Astrocyte (in vitro differentiated cells and primary cell): ENCODE data around the gene DEPP1. TPM values are rescaled to one million over a fixed set of nuclear protein-coding genes. Genes with fewer than 3 reads are reported as not detected.

ENCODE experiments used
- DNase-seq: peaks from one replicate; pipeline ENCODE4 v3.0.0-alpha.2; 2010; ENCODE audit warnings: low read depth
- FAIRE-seq: peaks from 2 replicates; lab custom pipeline; 2011; peaks lifted over from hg19 to GRCh38; lab: Jason Lieb, UNC
- H2AFZ ChIP-seq: 2 replicates; pipeline ENCODE4 v1.6.0; 2012; ENCODE audit warnings: low read depth, low read length, inconsistent platforms
- H3K27ac ChIP-seq: 2 replicates; pipeline ENCODE4 v1.5.1; 2011; ENCODE audit warnings: low read depth, low read length, inconsistent platforms
- H3K27me3 ChIP-seq: 2 replicates; pipeline ENCODE4 v1.6.0; 2011; ENCODE audit warnings: low read length, inconsistent platforms; ENCODE audit not compliant: insufficient read depth
- H3K36me3 ChIP-seq: 2 replicates; pipeline ENCODE4 v1.5.1; 2011; ENCODE audit warnings: low read length, inconsistent platforms; ENCODE audit not compliant: insufficient read depth
- H3K4me1 ChIP-seq: 2 replicates; pipeline ENCODE4 v1.5.1; 2011; ENCODE audit warnings: low read length, inconsistent platforms; ENCODE audit not compliant: insufficient read depth
- H3K4me2 ChIP-seq: 2 replicates; pipeline ENCODE4 v1.6.0; 2012; ENCODE audit warnings: low read length, inconsistent platforms
- H3K4me3 ChIP-seq: 2 replicates; pipeline ENCODE4 v1.5.1; 2011; ENCODE audit warnings: low read depth, mild to moderate bottlenecking, low read length, inconsistent platforms; ENCODE audit not compliant: insufficient read depth
- H3K79me2 ChIP-seq: 2 replicates; pipeline ENCODE4 v1.6.0; 2012; ENCODE audit warnings: mild to moderate bottlenecking, low read length, inconsistent platforms; ENCODE audit not compliant: insufficient read depth
- H3K9ac ChIP-seq: 2 replicates; pipeline ENCODE4 v1.6.0; 2012; ENCODE audit warnings: mild to moderate bottlenecking, low read length, inconsistent platforms
- H3K9me3 ChIP-seq: 2 replicates; pipeline ENCODE4 v1.5.1; 2012; ENCODE audit warnings: low read depth, mild to moderate bottlenecking, low read length, inconsistent platforms; ENCODE audit not compliant: insufficient read depth
- H4K20me1 ChIP-seq: 2 replicates; pipeline ENCODE4 v1.6.0; 2012; ENCODE audit warnings: low read length, inconsistent platforms; ENCODE audit not compliant: insufficient read depth
- H3K27ac Mint-ChIP-seq: one replicate; pipeline ENCODE4 v1.8.0; 2021; ENCODE audit warnings: mild to moderate bottlenecking, mixed read lengths; ENCODE audit not compliant: unreplicated experiment
- H3K27me3 Mint-ChIP-seq: one replicate; pipeline ENCODE4 v1.8.0; 2021; ENCODE audit warnings: low read depth, mixed read lengths; ENCODE audit not compliant: unreplicated experiment
- H3K36me3 Mint-ChIP-seq: one replicate; pipeline ENCODE4 v1.8.0; 2021; ENCODE audit warnings: low read depth, mixed read lengths; ENCODE audit not compliant: unreplicated experiment
- H3K4me1 Mint-ChIP-seq: one replicate; pipeline ENCODE4 v1.8.0; 2021; ENCODE audit warnings: low read depth, mixed read lengths; ENCODE audit not compliant: unreplicated experiment
- H3K4me3 Mint-ChIP-seq: one replicate; pipeline ENCODE4 v1.8.0; 2021; ENCODE audit warnings: mild to moderate bottlenecking, moderate library complexity, mixed read lengths; ENCODE audit not compliant: unreplicated experiment
- H3K9me3 Mint-ChIP-seq: one replicate; pipeline ENCODE4 v1.8.0; 2021; ENCODE audit warnings: mild to moderate bottlenecking, mixed read lengths; ENCODE audit not compliant: unreplicated experiment
- EZH2 ChIP-seq: IDR thresholded peaks from 2 replicates; pipeline ENCODE4 v1.6.1; 2012; ENCODE audit warnings: mild to moderate bottlenecking, low read length, inconsistent platforms; ENCODE audit not compliant: insufficient read depth
- total RNA-seq: library from RNA; stranded (reverse); gene quantifications from 2 replicates; pipeline ENCODE4 v1.2.1, GENCODE V29; 2021
- TF ChIP-seq, protein P1 (sequence below): IDR thresholded peaks from 2 replicates; pipeline ENCODE4 v1.5.1; 2011; ENCODE audit warnings: low read depth, mild to moderate bottlenecking, inconsistent platforms, low read length, moderate library complexity; ENCODE audit not compliant: insufficient read depth

DEPP1 gene
- total RNA-seq, 1 donor from 2014 or later, result 6.6 TPM

DNA sequence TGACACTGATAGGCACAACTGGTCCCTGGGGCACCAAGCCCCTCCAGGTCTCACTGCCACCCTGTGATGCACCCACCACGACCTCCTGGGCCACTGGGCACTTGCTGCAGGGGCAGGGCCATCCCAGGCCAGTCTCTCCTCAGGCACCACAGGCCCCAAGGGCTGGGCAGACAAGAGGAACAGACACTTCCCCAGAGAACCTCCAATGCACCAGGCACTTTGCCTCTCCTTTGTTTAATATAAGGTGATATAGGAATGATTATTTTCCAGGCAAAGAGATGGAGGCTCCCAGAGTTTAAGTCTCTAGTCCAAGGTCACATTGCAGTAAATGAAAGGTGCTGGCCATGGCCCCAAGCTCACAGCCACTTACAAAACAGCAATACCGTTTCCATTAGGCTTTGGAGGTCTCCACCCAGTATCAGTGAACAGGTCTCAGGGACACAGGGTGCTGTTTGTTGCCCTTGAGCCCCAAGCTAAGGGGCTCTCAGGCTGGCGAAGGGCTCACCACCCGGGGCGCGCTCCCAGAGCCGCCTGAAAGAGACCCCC lies 4.5 kb downstream of the DEPP1 start:
- H3K27me3 ChIP-seq, result no peaks in the 10 kb centered on the region
- no peaks in the 10 kb centered on the region for H4K20me1 ChIP-seq
- no peak overlapping the region for H3K27ac ChIP-seq
- peak overlapping the region; percentile 91 for H3K4me2 ChIP-seq
- H3K9me3 Mint-ChIP-seq, result peaks cover 2% of the 10 kb centered on the region
- peaks cover 36% of the 10 kb centered on the region for H3K4me1 ChIP-seq
- no peak overlapping the region for H3K4me3 Mint-ChIP-seq
- H3K79me2 ChIP-seq, result no peaks in the 10 kb centered on the region
- no peaks in the 10 kb centered on the region for H3K9me3 ChIP-seq
- H3K4me3 ChIP-seq, result peak overlapping the region; percentile 57
- TF ChIP-seq, protein P1, sequence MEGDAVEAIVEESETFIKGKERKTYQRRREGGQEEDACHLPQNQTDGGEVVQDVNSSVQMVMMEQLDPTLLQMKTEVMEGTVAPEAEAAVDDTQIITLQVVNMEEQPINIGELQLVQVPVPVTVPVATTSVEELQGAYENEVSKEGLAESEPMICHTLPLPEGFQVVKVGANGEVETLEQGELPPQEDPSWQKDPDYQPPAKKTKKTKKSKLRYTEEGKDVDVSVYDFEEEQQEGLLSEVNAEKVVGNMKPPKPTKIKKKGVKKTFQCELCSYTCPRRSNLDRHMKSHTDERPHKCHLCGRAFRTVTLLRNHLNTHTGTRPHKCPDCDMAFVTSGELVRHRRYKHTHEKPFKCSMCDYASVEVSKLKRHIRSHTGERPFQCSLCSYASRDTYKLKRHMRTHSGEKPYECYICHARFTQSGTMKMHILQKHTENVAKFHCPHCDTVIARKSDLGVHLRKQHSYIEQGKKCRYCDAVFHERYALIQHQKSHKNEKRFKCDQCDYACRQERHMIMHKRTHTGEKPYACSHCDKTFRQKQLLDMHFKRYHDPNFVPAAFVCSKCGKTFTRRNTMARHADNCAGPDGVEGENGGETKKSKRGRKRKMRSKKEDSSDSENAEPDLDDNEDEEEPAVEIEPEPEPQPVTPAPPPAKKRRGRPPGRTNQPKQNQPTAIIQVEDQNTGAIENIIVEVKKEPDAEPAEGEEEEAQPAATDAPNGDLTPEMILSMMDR, result no peak
- TF ChIP-seq EZH2, result no peak
- peaks cover 44% of the 10 kb centered on the region for H3K4me1 Mint-ChIP-seq
- no peaks in the 10 kb centered on the region for H3K36me3 ChIP-seq
- peak overlapping the region; percentile 98 for H2AFZ ChIP-seq
- H3K27ac Mint-ChIP-seq, result peak overlapping the region; percentile 34
- FAIRE-seq, result no peak
- DNase-seq, result no peak
- peak overlapping the region; percentile 80 for H3K9ac ChIP-seq
- no peaks in the 10 kb centered on the region for H3K27me3 Mint-ChIP-seq
- peaks cover 17% of the 10 kb centered on the region for H3K36me3 Mint-ChIP-seq

DNA sequence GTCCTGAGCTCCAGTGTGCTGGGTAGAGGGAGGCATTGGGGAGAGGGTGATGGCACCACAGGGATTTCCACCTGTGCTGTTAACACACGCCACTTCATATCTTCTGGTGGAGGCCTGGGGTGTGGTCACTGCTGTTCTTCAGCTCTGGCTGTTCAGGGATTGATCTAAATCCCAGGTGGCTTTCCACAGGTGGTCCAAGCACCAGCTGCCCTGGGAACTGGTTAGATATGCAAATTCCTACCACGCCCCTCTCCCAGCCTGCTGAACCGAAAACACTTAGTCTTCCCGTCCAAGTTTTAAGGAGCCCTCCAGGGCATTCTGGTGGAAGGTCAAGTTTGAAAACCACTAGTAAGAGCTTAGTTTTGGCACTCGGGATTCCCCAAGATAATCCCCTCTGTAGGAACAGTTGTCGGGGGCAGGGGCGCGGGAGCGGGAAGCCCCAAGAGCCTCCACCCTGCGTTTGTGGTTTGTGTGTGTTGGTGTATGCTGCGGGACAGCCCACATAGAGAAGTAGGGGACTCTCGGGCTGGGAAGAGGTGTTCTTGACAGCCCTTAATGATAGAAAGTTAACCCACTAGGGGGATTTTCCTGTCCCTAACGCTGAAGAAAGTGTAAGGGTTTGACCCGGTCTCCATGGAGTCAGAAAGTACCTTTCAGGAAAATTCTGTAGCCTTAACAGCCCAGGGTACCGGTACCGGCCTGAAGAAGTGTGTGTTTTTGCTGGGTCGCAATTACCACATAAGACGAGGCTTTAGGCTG lies 5.1 kb downstream of the DEPP1 start:
- TF ChIP-seq, protein P1, result no peak
- TF ChIP-seq EZH2, result no peak
- no peak overlapping the region for H2AFZ ChIP-seq
- no peaks in the 10 kb centered on the region for H3K9me3 ChIP-seq
- H3K4me2 ChIP-seq, result no peak overlapping the region
- DNase-seq (no peak), FAIRE-seq (no peak)
- no peaks in the 10 kb centered on the region for H3K79me2 ChIP-seq
- no peak overlapping the region for H3K27ac Mint-ChIP-seq
- H3K36me3 ChIP-seq, result no peaks in the 10 kb centered on the region
- H3K36me3 Mint-ChIP-seq, result peaks cover 17% of the 10 kb centered on the region
- no peaks in the 10 kb centered on the region for H3K27me3 Mint-ChIP-seq
- H3K4me1 ChIP-seq, result peaks cover 30% of the 10 kb centered on the region
- no peak overlapping the region for H3K27ac ChIP-seq
- peaks cover 42% of the 10 kb centered on the region for H3K4me1 Mint-ChIP-seq
- peaks cover 2% of the 10 kb centered on the region for H3K9me3 Mint-ChIP-seq
- H3K9ac ChIP-seq, result no peak overlapping the region
- no peaks in the 10 kb centered on the region for H3K27me3 ChIP-seq
- H4K20me1 ChIP-seq, result no peaks in the 10 kb centered on the region
- no peak overlapping the region for H3K4me3 ChIP-seq
- H3K4me3 Mint-ChIP-seq, result no peak overlapping the region

DNA sequence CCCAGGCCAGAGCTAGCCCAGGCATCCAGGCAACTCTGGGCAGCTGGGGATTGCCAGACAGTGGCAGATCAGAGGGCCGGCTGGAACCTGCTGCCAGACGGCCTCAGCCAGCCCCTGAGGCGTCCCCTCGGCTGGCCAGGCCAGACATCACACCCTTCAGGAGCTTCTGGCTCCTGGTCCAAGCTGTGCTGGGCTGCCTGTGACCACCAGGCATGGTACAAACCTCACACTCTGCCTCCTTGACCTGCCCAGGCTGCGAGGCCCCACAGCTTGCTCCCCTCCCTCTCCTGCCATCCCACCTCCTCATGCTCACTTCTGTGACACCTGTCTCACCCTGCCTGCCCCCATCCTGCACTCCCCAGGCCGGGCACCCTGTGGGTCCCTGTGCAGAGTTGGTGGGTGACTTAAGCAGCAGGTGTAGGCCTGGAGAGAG lies 5.7 kb downstream of the DEPP1 start:
- no peak overlapping the region for H3K4me3 Mint-ChIP-seq
- Histone ChIP-seq H3K36me3 (no peaks in the 10 kb centered on the region), H2AFZ (no peak overlapping the region), H3K9ac (no peak overlapping the region), H4K20me1 (no peaks in the 10 kb centered on the region), H3K4me2 (no peak overlapping the region), H3K27ac (no peak overlapping the region), H3K9me3 (no peaks in the 10 kb centered on the region), H3K4me1 (peaks cover 25% of the 10 kb centered on the region), H3K79me2 (no peaks in the 10 kb centered on the region), H3K4me3 (no peak overlapping the region), H3K27me3 (no peaks in the 10 kb centered on the region)
- FAIRE-seq (no peak), DNase-seq (no peak)
- H3K4me1 Mint-ChIP-seq, result peaks cover 39% of the 10 kb centered on the region
- H3K27ac Mint-ChIP-seq, result no peak overlapping the region
- H3K36me3 Mint-ChIP-seq, result peaks cover 17% of the 10 kb centered on the region
- H3K9me3 Mint-ChIP-seq, result peaks cover 2% of the 10 kb centered on the region
- H3K27me3 Mint-ChIP-seq, result no peaks in the 10 kb centered on the region
- TF ChIP-seq, protein P1, result no peak
- no peak for TF ChIP-seq EZH2
